ENCODE measurements around the gene HEMK1.
A peak's percentile ranks its signal among the peaks of the same experiment; 100 is the strongest.

Gene HEMK1

GRCh38 chr3:50612970-50613846 lies 43.9 kb downstream of the HEMK1 start:
- no peak for DNase-seq (ENCODE audit: low spot score)

GRCh38 chr3:50615190-50615589 lies 45.9 kb downstream of the HEMK1 start:
- no peak for DNase-seq (ENCODE audit: low spot score)

GRCh38 chr3:50616003-50616769 lies 46.9 kb downstream of the HEMK1 start:
- DNase-seq (ENCODE audit: low spot score), result peak; percentile 81

GRCh38 chr3:50616770-50617095 lies 47.4 kb downstream of the HEMK1 start:
- no peak for DNase-seq (ENCODE audit: low spot score)

- DNase-seq (ENCODE audit: low spot score), result peak; percentile 94
Observed at GRCh38 chr3:50617096-50617791, 47.9 kb downstream of the HEMK1 start, which contains the start of gene MAPKAPK3. Gene MAPKAPK3 (plus strand): TSS chr3:50617151. CDS start chr3:50617566, 415 bp downstream.

- no peak for DNase-seq (ENCODE audit: low spot score)
Observed at GRCh38 chr3:50617911-50618481, 48.7 kb downstream of the HEMK1 start.

- DNase-seq (ENCODE audit: low spot score), result no peak
Observed at GRCh38 chr3:50620420-50620819, 51.1 kb downstream of the HEMK1 start.

- DNase-seq (ENCODE audit: low spot score), result no peak
Observed at GRCh38 chr3:50620820-50621219, 51.5 kb downstream of the HEMK1 start.

- no peak for DNase-seq (ENCODE audit: low spot score)
Observed at GRCh38 chr3:50622881-50623280, 53.6 kb downstream of the HEMK1 start.

GRCh38 chr3:50623840-50624474 lies 54.6 kb downstream of the HEMK1 start:
- DNase-seq (ENCODE audit: low spot score), result no peak

GRCh38 chr3:50624634-50625033 lies 55.3 kb downstream of the HEMK1 start:
- no peak for DNase-seq (ENCODE audit: low spot score)

GRCh38 chr3:50625231-50626182 lies 56.2 kb downstream of the HEMK1 start:
- DNase-seq (ENCODE audit: low spot score), result peak; percentile 19

- no peak for DNase-seq (ENCODE audit: low spot score)
Observed at GRCh38 chr3:50626401-50626800, 57.1 kb downstream of the HEMK1 start.

GRCh38 chr3:50627407-50628051 lies 58.2 kb downstream of the HEMK1 start:
- peak; percentile 65 for DNase-seq (ENCODE audit: low spot score)

- no peak for DNase-seq (ENCODE audit: low spot score)
Observed at GRCh38 chr3:50628601-50629000, 59.3 kb downstream of the HEMK1 start.

- DNase-seq (ENCODE audit: low spot score), result no peak
Observed at GRCh38 chr3:50630394-50630793, 61.1 kb downstream of the HEMK1 start.

- no peak for DNase-seq (ENCODE audit: low spot score)
Observed at GRCh38 chr3:50630877-50631276, 61.6 kb downstream of the HEMK1 start.

- no peak for DNase-seq (ENCODE audit: low spot score)
Observed at GRCh38 chr3:50632450-50632849, 63.1 kb downstream of the HEMK1 start.

- no peak for DNase-seq (ENCODE audit: low spot score)
Observed at GRCh38 chr3:50633230-50633790, 64.0 kb downstream of the HEMK1 start.

GRCh38 chr3:50635066-50635465 lies 65.7 kb downstream of the HEMK1 start:
- no peak for DNase-seq (ENCODE audit: low spot score)

Measured in iPS-NIHi11 (cell line).